HG02943 (cell line): Measurements from ENCODE around the gene COL19A1.

Experiments
- ATAC-seq: cut with Tn5 transposase; IDR thresholded peaks from one replicate; pipeline ENCODE4 v1.9.1; 2021; ENCODE audit warnings: mild to moderate bottlenecking, low read depth, moderate library complexity; ENCODE audit not compliant: unreplicated experiment

COL19A1 gene

GRCh38 chr6:70152786-70153185, 286.4 kb downstream of the COL19A1 start:
- ATAC-seq, result no peak

- no peak for ATAC-seq
These were observed 290.7 kb downstream of the COL19A1 start for GRCh38 chr6:70157086-70157485.

- no peak for ATAC-seq
These were observed 293.9 kb downstream of the COL19A1 start for GRCh38 chr6:70160276-70160675.

- ATAC-seq, result no peak
These were observed 296.6 kb downstream of the COL19A1 start for GRCh38 chr6:70162972-70163371.

GRCh38 chr6:70163795-70164194, 297.4 kb downstream of the COL19A1 start:
- no peak for ATAC-seq

GRCh38 chr6:70164556-70164955, 298.2 kb downstream of the COL19A1 start:
- ATAC-seq, result no peak

- ATAC-seq, result no peak
These were observed 300.0 kb downstream of the COL19A1 start for GRCh38 chr6:70166088-70166958.

- no peak for ATAC-seq
These were observed 302.5 kb downstream of the COL19A1 start for GRCh38 chr6:70168681-70169377.

- ATAC-seq, result no peak
These were observed 304.9 kb downstream of the COL19A1 start for GRCh38 chr6:70171236-70171635.

- no peak for ATAC-seq
These were observed 305.9 kb downstream of the COL19A1 start for GRCh38 chr6:70172252-70172651.

GRCh38 chr6:70175770-70176169, 309.4 kb downstream of the COL19A1 start:
- no peak for ATAC-seq

GRCh38 chr6:70176842-70177550, 310.6 kb downstream of the COL19A1 start:
- no peak for ATAC-seq

GRCh38 chr6:70180183-70180900, 314.0 kb downstream of the COL19A1 start:
- ATAC-seq, result no peak

GRCh38 chr6:70180901-70181599, 314.7 kb downstream of the COL19A1 start:
- ATAC-seq, result no peak

- ATAC-seq, result no peak
These were observed 317.2 kb downstream of the COL19A1 start for GRCh38 chr6:70183538-70183937.

- ATAC-seq, result no peak
These were observed 318.4 kb downstream of the COL19A1 start for GRCh38 chr6:70184723-70185122.

GRCh38 chr6:70186461-70186860, 320.1 kb downstream of the COL19A1 start:
- no peak for ATAC-seq

- ATAC-seq, result no peak
These were observed 321.8 kb downstream of the COL19A1 start for GRCh38 chr6:70188202-70188601.

GRCh38 chr6:70194421-70194820, 328.1 kb downstream of the COL19A1 start:
- no peak for ATAC-seq

GRCh38 chr6:70196531-70196930, 330.2 kb downstream of the COL19A1 start:
- ATAC-seq, result no peak
